IPS-18a (cell line): ENCODE results near the gene TMC4.

Experiments
- H3K27ac ChIP-seq: one replicate; pipeline ENCODE4 v1.5.1; 2013; ENCODE audit warnings: low read length
- H3K27me3 ChIP-seq: one replicate; pipeline ENCODE4 v1.6.1; 2013; ENCODE audit warnings: mild to moderate bottlenecking, low read length; ENCODE audit not compliant: control insufficient read depth, insufficient read depth
- H3K36me3 ChIP-seq: one replicate; pipeline ENCODE4 v1.6.1; 2013; ENCODE audit warnings: low read depth, low read length; ENCODE audit not compliant: control insufficient read depth
- H3K4me1 ChIP-seq: one replicate; pipeline ENCODE4 v1.6.1; 2013; ENCODE audit warnings: low read depth, low read length; ENCODE audit not compliant: control insufficient read depth
- H3K4me3 ChIP-seq: one replicate; pipeline ENCODE4 v1.5.1; 2013; ENCODE audit warnings: low read length
- H3K9ac ChIP-seq: one replicate; pipeline ENCODE4 v1.6.1; 2013; ENCODE audit warnings: mild to moderate bottlenecking, low read length, moderate library complexity
- H3K9me3 ChIP-seq: one replicate; pipeline ENCODE4 v1.6.1; 2013; ENCODE audit warnings: low read depth, low read length; ENCODE audit not compliant: control insufficient read depth

The TMC4 gene

DNA sequence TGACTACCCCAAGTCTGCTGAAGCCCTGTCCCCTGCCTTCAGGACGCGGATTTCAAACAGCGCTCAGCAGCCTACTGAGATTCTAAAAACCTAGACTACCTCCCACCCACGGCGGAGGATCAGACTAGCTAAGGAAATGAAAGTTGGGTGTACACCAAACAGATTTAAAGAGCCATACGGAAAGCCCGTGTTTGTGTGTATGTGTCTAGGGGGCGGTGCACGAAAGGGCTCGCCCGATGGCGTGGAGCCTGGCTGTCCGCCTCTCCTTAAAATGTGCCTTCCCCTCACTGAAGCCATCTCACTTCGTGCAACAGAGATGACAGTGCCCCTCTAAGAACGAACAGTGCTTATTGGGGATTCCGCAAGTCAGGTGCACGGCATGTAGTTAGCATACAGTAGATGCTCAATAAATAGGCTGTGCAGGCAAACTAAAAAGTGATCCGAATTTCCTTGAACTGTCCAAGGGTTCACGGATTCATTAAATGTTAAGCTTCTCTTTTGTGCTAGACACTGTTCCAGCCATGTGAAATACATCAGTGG lies 14.1 kb downstream of the TMC4 start:
- H3K9ac ChIP-seq = peak overlapping the region; percentile 55
- no peaks in the 10 kb centered on the region for H3K9me3 ChIP-seq
- peak overlapping the region; percentile 5 for H3K27ac ChIP-seq
- peaks cover 28% of the 10 kb centered on the region for H3K36me3 ChIP-seq
- peak overlapping the region; percentile 78 for H3K4me3 ChIP-seq
- peaks cover 11% of the 10 kb centered on the region for H3K27me3 ChIP-seq
- H3K4me1 ChIP-seq = peaks cover 3% of the 10 kb centered on the region

DNA sequence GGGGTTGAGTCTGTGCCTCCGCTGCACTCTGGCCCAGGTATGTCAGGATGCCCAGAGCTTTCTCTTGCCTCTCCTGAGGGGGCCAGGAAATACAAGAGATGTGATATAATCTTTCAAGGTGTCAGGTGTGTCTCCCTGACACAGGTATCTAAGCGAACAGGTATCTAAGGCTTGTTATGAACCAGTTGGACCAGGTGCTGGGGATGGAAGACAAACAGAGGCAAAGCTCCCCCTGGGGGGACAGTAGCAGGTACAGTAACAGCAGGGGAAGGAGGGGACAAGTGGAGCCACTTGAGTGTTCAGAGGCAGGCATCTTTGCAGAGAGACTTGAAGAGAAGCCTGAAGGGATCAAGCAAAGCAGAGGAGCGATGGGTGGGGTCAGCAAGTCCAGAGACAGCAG lies 16.0 kb downstream of the TMC4 start:
- H3K4me3 ChIP-seq = no peak overlapping the region
- no peaks in the 10 kb centered on the region for H3K9me3 ChIP-seq
- H3K9ac ChIP-seq = no peak overlapping the region
- H3K27ac ChIP-seq = no peak overlapping the region
- peaks cover 3% of the 10 kb centered on the region for H3K4me1 ChIP-seq
- no peaks in the 10 kb centered on the region for H3K27me3 ChIP-seq
- peaks cover 47% of the 10 kb centered on the region for H3K36me3 ChIP-seq

DNA sequence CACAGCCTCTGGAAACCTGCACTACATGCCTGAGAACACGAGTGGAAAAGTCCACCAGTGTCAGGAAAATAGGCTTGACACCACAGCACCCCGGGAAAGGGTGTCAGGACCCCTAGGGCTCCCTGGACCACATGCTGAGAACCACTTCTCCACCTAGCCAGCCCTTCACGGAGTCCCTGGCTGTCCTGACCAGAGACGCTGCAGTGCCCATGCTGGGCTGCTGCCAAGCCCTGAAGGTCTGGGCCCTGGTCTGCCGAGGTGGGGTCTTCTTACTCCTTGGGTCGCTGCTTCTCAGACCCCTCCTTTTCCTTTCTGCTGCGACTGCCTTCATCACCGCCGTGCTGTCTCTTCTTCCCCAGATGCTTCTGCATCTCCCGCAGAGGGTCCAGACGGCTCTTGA lies 16.5 kb downstream of the TMC4 start:
- peaks cover 3% of the 10 kb centered on the region for H3K4me1 ChIP-seq
- H3K4me3 ChIP-seq = no peak overlapping the region
- H3K9ac ChIP-seq = no peak overlapping the region
- H3K27me3 ChIP-seq = no peaks in the 10 kb centered on the region
- H3K9me3 ChIP-seq = no peaks in the 10 kb centered on the region
- peaks cover 52% of the 10 kb centered on the region for H3K36me3 ChIP-seq
- H3K27ac ChIP-seq = no peak overlapping the region

DNA sequence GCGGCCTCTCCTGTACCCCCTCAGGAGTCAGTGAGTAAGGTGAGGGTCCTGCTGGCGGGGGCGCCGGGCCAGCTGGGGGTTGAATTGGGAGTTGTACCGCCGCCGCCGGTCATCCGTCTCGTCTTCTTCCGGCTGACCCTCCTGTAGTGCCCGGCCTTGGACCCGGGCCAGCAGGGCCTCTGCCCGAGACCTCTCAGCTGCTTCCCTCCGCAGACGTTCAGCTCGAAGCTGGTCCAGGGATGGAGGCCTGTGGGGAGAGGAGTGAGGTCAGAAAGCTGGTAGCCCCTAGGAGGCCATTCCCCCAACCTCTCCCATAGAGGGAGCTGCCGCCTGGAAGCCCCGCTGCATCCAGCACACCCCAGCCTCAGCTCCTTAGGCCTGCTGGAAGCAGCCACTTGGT lies 17.3 kb downstream of the TMC4 start:
- no peak overlapping the region for H3K9ac ChIP-seq
- peaks cover 58% of the 10 kb centered on the region for H3K36me3 ChIP-seq
- H3K27ac ChIP-seq = no peak overlapping the region
- H3K4me3 ChIP-seq = no peak overlapping the region
- H3K9me3 ChIP-seq = no peaks in the 10 kb centered on the region
- H3K4me1 ChIP-seq = peaks cover 3% of the 10 kb centered on the region
- H3K27me3 ChIP-seq = no peaks in the 10 kb centered on the region

DNA sequence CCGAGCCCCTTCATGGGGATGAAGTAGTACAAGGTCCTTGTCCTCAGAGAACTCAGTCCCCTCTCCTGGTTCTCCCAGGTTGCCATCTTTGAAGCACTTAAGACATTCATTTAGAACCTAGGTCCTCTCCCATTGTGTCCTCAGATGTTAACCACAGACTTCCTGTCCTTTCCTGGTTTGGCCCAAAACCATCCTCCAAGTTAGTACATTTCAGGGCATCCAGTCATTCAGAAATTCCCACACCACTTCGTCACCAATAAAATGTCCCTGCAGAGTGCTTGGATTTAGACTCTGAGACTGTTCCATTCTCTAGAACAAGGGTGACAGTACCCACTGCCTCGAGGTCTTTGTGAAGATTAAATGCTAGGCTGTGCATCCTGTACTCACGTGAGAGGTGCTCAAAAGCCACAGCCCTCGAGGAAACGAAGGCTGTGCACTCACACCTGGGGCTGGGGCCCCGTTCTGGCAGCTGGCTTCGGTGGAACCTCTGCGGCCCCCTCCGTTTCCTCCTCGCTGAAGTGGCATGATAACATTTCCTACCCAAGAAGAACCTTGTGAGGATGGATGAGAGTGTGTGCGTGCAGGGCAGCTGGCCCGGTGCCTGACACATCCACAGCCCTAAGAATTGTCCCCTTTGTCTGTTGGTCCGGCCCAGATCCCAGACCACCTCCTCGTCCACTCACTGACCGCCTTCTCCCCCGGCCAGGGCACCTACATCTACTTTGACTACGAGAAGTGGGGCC lies 18.2 kb downstream of the TMC4 start:
- no peak overlapping the region for H3K9ac ChIP-seq
- no peak overlapping the region for H3K4me3 ChIP-seq
- H3K27ac ChIP-seq = no peak overlapping the region
- no peaks in the 10 kb centered on the region for H3K27me3 ChIP-seq
- H3K36me3 ChIP-seq = peaks cover 67% of the 10 kb centered on the region
- peaks cover 3% of the 10 kb centered on the region for H3K4me1 ChIP-seq
- no peaks in the 10 kb centered on the region for H3K9me3 ChIP-seq

DNA sequence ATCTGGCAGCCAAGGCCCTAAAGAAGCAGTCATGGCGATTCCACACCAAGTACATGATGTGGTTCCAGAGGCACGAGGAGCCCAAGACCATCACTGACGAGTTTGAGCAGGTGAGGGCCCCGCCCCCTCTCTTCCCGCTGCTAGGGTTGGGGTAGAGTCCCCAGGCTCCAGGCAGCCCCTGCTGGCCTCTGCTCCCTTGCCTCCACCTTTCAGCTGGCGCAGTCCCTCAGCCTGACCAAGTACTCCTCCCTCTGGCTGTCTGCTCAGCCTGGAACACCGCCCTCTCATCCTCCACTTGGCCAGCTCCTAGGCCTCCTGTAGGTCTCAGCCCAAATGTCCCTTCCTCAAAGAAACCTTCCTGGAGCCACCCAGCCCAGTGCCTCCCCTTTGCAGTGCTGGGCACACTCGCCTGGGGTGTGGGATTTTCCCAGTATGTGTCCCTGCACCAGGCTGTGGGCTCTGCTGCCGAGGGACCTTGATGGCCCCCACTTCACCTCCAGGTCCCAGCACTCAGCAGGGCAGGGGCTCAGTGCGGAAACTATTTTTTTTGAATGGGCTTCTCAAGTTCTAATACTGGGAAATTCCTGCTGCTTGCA lies 19.1 kb downstream of the TMC4 start:
- H3K9ac ChIP-seq = no peak overlapping the region
- H3K9me3 ChIP-seq = no peaks in the 10 kb centered on the region
- peaks cover 3% of the 10 kb centered on the region for H3K4me1 ChIP-seq
- H3K27ac ChIP-seq = no peak overlapping the region
- H3K4me3 ChIP-seq = no peak overlapping the region
- H3K36me3 ChIP-seq = peaks cover 76% of the 10 kb centered on the region
- H3K27me3 ChIP-seq = no peaks in the 10 kb centered on the region

DNA sequence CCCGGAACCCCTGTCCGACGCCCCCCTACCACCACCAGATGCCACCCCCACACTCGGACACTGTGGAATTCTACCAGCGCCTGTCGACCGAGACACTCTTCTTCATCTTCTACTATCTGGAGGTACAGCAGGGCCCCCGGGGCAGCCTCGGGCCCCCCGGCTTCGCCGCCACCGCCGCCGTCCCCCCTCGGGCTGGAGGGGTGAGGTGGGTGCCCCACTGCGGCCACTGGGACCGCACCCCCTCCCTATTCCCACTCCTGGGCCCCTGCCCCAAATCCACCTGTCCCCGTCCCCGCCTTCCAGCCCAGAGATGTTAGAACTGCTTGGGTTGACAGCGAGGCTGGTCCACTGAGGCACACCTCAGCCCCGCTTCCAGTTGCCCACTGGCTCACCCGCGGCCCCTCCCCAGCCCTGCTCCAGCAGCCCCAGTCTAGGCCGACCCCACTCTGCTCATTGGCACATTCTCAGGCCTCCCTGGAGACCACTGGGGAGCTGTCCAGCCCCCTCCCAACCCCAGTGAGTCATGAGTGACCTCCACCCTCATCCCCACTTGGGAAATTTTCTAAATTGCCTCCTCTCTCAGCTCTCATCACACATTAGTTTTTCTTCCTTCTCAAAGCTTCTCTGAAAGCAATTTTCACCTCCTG lies 20.0 kb downstream of the TMC4 start:
- Histone ChIP-seq H3K27ac (no peak overlapping the region), H3K4me3 (no peak overlapping the region), H3K9ac (no peak overlapping the region), H3K9me3 (no peaks in the 10 kb centered on the region), H3K36me3 (peaks cover 80% of the 10 kb centered on the region), H3K4me1 (no peaks in the 10 kb centered on the region), H3K27me3 (no peaks in the 10 kb centered on the region)

DNA sequence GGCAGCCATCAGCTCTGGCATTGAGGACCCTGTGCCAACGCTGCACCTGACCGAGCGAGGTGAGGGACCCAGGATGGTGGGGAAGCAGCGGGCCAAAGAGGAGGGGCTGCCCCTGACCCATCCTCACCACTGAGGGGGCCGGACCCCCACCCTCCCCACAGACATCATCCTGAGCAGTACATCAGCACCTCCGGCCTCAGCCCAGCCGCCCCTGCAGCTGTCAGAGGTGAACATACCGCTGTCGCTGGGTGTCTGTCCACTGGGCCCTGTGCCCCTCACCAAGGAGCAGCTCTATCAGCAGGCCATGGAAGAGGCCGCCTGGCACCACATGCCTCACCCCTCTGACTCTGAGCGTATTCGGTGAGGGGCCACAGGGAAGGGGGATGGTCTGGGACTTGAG lies 20.7 kb downstream of the TMC4 start:
- H3K27ac ChIP-seq = no peak overlapping the region
- H3K4me1 ChIP-seq = no peaks in the 10 kb centered on the region
- no peak overlapping the region for H3K4me3 ChIP-seq
- no peaks in the 10 kb centered on the region for H3K27me3 ChIP-seq
- no peaks in the 10 kb centered on the region for H3K9me3 ChIP-seq
- H3K9ac ChIP-seq = no peak overlapping the region
- peaks cover 87% of the 10 kb centered on the region for H3K36me3 ChIP-seq

DNA sequence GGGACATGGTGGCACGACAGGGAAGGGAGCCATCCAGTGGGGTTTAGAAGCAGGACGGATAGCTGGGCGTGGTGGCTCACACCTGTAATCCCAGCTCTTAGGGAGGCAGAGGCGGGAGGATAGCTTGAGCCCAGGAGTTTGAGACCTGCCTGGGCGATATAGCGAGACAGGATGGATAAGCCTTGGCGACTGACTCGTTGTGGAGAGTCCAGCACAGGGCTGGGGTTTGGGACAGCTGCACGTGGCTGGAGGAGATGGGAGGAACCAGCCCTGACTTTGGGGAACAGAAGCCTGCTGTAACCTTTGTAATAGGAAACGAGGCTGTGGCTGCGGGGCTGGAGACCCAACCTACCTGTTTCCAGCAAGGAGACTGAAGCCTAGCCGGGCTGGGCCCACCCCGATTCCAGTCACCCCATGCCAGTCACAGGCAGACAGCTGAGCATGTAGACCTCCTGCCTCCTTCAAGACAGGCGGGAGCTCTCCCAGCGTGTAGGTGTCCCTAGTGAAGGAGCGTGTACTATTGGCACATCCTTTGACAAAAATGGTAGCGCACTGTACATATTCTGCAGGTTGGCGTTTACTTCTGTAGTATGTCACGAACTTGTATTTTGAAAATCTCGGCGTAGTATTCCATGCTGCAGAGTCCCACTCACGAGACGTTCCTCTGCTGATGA lies 21.5 kb downstream of the TMC4 start:
- Histone ChIP-seq H3K4me1 (no peaks in the 10 kb centered on the region), H3K9ac (no peak overlapping the region), H3K27ac (no peak overlapping the region), H3K36me3 (peaks cover 88% of the 10 kb centered on the region), H3K4me3 (no peak overlapping the region), H3K27me3 (no peaks in the 10 kb centered on the region), H3K9me3 (no peaks in the 10 kb centered on the region)

DNA sequence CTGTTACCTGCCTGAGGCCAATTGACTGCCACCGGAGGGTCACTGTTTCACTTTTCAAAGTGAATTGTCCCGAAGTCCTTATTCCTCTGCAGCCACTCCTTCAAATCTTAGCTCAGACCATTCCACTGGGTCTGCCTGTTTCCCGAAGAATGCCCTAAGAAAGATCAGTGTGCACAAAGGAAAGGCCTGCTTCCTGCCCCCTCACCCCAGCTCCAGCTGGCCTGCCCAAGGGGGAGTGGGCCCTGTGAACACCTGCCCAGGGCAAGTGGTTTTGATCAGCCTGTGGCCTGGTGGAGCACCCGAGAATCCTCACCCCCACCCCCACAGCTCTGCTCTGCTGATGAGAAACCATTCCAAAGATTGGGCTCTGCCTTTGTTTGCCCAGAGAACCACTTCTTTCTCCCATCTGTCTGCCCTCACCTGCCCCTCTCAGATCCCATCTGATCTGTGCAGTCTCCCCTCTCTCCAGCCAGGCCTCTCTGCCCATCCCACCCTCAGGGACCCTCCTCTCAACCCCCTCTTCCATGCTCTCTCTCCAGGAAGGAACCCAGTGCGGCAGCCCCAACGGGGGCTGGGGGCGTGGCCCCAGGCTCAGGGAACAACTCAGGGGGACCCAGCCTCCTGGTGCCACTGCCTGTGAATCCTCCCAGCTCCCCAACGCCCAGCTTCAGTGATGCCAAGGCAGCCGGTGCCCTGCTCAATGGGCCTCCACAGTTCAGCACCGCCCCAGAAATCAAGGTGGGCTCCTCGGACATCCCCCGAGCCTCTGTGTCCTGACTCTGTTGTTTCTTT lies 23.7 kb downstream of the TMC4 start:
- H3K9ac ChIP-seq = no peak overlapping the region
- no peaks in the 10 kb centered on the region for H3K4me1 ChIP-seq
- H3K27me3 ChIP-seq = no peaks in the 10 kb centered on the region
- no peaks in the 10 kb centered on the region for H3K9me3 ChIP-seq
- no peak overlapping the region for H3K27ac ChIP-seq
- H3K4me3 ChIP-seq = no peak overlapping the region
- peaks cover 92% of the 10 kb centered on the region for H3K36me3 ChIP-seq

DNA sequence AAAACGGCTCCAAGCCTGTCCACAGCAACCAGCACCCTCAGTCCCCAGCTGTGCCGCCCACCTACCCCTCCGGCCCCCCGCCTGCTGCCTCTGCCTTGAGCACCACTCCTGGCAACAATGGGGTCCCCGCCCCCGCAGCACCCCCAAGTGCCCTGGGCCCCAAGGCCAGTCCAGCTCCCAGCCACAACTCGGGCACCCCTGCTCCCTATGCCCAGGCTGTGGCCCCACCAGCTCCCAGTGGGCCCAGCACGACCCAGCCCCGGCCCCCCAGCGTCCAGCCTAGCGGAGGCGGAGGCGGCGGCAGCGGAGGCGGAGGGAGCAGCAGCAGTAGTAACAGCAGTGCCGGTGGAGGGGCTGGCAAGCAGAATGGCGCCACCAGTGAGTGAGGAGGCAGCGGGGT lies 24.8 kb downstream of the TMC4 start:
- Histone ChIP-seq H3K9me3 (no peaks in the 10 kb centered on the region), H3K4me3 (no peak overlapping the region), H3K27ac (no peak overlapping the region), H3K27me3 (no peaks in the 10 kb centered on the region), H3K4me1 (no peaks in the 10 kb centered on the region), H3K36me3 (peaks cover 92% of the 10 kb centered on the region), H3K9ac (no peak overlapping the region)
